ENCODE results near the gene ZNF48.
A peak's percentile ranks its signal among the peaks of the same experiment; 100 is the strongest.

Gene ZNF48

DNA sequence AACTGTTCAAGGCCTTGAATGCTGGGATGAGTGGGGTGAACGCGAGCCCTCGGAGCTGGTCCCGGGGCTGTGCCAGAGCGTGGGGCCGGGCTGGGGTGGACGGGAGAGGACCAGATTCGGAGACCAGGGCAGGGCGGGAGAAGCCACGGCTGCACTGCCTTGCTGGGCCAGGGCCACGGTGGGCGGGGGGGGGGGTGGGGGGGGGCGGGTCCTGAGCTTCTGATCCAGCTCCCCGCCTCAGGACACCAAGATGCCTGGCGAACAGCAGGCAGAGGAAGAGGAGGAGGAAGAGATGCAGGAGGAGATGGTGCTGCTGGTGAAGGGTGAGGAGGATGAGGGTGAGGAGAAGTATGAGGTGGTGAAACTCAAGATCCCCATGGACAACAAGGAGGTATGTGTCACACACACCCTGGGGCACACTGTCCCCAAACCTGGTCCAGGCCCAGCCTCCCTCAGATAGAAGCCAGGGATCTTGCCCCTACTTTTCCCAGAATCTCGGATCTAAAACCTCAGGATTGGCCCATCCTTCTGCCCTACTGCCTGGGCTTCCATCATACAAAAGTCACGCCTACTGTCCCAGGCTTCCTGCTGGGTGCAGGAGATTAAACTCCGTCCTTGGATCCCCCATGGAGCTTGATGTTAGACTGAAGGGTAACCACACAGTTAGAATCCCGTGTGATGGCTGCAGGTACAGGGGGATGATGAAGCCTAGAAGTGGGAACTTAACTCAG is 12.7 kb downstream of the ZNF48 start:
- DNase-seq = no peak

DNA sequence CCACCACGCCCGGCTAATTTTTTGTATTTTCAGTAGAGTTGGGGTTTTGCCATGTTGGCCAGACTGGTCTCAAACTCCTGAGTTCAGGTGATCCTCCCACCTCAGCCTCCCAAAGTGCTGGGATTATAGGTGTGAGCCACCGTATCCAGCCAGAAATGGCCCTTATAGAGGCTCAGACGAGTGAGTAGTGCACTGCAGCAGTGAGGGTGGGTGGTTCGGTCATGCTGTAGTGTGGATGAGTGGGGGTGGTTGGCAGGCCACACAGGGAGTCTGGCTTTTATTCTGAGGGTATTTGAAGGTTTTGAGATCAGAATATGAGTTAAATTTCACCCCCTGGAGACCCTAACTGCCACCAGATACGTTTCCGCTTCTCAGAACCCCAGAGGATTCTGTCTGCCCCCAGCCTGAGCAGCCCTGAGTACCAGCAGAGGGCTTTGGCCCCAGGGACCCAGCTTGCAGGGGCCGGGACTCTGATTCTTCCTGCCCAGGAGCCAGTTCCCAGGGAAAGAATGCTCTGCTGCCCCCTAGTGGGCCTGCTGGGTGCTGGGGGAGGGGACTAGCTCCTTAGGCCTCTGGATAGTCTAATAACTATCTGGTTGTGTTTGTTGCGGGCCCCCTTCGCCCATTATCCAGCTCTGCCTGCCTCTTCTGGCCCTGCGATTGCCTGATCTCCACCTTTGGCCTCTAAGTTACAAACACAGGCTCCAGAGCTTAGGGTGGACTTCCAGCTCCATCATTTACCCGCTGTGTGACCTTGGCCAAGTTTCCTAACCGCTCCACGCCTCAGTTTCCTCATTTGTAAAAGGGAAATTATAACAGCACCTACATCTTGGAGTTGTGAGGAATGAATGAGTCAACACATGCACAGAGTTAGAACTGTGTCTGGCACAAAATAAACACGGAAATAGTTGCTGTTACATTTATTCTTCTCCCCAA is 14.2 kb downstream of the ZNF48 start:
- peak; percentile 93 for DNase-seq

DNA sequence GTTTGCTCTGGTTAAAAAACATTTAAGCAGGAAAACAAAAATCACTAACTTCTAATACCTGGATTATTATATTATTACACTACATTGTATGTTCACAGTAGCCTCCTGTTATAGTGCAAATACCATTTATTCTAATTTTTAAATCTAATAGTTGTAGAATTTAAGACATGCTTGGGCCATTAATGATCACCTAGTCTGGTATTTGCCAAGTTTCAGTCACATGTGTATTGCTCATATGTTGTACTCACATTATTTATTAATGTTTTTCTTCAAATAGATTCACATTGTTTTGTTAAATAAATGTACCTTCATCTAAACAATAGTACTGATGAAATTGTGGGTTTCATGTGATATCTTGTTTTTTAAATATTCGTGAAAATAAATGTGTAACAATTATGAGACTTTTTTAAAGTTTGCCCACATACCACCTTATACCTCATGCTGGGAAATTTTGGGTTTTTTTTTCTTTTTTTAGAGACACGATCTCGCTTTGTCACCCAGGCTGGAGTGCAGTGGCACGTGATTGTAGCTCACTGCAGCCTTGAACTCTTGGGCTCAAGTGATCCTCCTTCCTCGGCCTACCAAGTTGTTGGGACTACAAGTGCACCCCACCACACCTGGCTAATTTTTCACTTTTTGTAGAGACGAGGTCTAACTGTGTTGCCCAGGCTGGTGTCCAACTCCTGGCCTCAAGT is 18.0 kb downstream of the ZNF48 start:
- no peak for DNase-seq

DNA sequence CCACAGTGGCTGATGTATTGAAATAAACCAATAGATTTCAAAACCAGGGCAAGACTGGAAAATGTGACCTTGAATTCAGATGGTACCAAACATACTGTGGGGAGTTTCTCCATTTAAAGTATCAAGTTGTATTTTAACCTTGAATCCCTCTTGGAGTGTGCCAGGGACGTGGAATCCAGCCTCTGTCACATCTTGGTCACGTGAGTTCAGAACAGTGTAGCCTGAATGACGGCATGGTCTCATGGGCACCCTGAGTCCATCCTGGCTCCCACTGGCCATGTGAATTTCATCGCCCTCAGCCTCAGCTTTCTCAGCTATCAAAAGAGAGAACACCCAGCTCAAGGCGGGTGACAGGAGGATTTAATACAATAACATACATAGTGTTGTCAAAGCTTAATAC is 18.9 kb downstream of the ZNF48 start:
- no peak for DNase-seq

DNA sequence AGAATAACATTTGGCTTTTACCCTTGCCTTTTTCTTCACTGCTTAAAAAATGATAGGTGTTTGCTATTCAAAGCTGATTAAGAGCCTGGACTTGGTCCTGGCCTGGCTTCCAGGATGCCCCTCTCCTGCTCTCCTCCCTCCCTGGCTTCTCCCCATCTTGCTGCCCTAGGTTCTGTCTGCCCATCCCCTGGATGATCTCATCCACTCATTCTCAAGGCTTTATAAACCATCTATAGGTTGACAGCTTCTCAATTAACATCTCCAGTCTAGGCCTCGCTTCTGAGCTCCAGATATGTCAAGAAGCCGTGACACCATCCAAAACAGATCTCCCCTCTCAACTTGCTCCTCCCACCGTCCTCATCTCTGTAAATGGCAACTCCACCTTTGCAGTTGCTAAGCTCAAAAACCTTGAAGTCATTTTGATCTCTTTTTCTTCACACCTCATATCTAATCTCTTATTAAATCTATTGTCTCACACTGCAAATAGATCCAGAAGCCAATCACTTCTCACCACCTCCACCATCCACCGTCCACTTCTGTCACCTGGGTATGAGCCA is 20.9 kb downstream of the ZNF48 start:
- no peak for DNase-seq

DNA sequence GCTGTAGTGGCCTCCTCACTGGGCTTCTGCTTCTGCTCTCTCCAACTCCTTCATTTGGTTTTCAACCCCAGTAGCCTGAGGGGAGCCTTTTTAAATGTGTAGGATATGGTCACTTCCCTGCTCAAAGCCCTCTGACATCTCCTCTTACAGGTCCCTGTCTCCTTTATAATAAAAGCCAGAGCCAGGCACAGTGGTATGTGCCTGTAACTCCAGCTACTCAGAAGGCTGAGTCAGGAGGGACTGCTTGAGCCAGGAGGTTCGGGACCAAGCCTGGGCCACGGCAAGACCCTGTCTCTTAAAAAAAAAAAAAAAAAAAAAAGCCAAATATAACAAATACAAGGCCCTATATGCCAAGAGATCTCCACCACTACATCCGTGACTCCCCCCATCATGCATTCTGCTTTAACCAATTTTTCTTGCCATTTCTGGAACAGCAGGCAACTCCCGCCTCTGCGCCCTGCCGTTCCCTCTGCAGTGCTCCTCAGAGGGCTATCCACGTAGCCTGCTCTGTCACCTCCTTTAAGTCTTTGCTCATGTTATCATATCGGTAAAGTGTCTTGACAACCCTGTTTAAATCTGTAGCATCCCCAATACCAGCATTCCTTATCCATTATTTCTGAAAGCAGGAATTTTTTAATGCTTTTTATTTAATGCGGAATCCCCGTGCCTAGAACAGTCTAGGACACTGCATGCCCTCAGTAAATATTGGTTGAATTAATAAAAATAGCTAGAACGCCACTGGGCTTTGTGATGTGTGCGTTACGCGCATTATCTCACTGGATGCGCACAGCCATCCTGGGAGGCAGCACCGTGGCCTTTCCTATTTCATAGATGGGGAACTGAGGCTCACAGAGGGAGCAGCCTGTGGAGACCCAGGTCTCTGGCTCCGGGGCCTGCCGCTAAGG is 21.7 kb downstream of the ZNF48 start:
- DNase-seq = no peak

DNA sequence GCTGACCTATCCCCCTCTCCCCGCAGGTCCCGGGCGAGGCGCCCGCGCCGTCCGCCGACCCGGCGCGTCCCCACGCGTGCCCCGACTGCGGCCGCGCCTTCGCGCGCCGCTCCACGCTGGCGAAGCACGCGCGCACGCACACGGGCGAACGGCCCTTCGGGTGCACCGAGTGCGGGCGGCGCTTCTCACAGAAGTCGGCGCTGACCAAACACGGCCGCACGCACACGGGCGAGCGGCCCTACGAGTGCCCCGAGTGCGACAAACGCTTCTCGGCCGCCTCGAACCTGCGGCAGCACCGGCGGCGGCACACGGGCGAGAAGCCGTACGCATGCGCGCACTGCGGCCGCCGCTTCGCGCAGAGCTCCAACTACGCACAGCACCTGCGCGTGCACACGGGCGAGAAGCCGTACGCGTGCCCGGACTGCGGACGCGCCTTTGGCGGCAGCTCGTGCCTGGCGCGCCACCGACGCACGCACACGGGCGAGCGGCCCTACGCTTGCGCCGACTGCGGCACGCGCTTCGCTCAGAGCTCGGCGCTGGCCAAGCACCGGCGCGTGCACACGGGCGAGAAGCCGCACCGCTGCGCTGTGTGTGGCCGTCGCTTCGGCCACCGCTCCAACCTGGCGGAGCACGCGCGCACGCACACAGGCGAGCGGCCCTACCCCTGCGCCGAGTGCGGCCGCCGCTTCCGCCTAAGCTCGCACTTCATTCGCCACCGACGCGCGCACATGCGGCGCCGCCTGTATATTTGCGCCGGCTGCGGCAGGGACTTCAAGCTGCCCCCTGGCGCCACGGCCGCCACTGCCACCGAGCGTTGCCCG is 22.5 kb downstream of the ZNF48 start:
- peak; percentile 91 for DNase-seq

DNA sequence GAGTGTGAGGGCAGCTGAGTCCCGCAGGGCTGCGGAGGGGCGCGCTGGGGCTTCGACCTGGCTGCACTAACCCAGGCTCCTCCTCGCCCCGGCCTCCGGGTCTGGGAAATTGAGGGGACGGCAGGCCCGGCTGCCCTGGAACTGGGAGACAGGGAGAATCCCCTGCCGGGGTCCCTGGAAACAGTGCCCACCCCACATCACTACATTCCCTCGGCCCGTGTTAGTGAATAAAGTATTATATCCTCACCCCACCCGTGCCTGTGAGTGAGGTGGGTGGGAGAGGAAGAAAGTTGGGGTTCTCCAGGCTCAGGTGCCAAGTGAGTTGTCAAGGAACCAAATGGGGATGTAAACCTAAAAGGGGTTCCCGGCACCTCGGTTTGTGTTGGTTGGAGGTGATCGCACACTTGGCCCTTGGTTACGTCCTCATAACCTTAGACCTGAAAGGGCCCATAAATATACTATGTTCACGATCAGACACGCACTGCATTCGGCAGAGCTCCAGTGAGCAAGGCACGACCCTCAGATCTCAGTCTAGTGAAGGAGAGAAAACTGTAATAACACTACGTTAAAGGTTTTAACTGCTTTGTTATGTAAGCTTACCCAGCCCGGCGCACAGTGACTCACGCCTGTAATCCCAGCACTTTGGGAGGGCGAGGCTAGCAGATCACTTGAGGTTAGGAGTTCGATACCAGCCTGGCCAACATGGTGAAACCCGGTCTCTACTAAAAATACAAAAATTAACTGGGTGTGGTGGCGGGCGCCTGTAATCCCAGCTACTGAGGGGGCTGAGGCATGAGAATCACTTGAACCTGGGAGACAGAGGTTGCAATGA is 23.3 kb downstream of the ZNF48 start:
- no peak for DNase-seq

DNA sequence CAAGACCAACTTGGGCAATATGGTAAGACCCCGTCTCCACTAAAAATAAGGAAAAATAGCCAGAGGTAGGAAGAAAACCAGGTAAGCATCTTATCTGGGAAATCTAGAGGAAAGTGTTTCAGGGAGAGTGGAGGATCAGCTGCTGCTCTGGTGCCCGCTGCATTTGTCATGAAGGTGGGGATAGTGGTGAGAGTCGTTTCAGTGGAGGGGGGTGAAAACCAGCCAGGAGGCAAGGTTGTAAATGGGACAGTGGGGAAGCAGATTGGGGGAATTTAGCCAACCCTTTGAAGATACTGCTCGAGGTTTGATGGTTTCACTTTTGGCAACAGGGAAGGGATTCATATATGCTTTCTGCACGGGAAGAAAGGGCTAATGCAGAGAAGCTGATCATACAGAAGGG is 25.8 kb downstream of the ZNF48 start:
- no peak for DNase-seq

DNA sequence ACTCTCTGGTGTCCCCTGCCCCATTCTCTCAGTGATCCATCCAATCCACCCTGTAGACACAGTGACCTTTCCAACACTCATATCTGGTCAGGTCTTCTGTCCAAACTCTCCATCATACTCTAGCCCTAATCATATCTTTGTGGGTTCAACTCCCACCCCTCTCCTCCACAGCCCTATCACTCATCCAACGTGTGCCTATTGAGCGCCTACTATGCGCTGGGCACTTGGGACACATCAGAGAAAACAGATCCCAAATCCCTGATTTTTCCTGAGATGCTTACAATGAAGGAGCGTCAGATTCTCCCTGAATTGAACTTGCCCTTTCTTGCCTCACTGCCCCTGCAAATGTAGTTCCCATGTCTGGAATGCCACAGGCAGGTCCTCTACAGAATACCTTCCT is 32.8 kb downstream of the ZNF48 start:
- DNase-seq = no peak

DNA sequence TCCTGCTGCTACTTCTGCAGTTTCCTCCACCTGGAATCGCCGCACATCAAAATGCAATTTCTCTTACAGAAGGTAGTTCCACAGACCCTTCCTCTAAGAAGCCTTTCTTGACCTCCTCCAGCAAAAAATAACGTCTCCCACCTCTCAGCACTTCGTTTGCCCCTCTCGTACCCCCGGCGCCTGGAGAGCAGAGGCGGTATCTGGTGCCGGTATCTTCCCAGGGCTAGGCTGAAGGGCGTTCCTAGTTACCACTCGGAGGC is 34.1 kb downstream of the ZNF48 start:
- DNase-seq = no peak

DNA sequence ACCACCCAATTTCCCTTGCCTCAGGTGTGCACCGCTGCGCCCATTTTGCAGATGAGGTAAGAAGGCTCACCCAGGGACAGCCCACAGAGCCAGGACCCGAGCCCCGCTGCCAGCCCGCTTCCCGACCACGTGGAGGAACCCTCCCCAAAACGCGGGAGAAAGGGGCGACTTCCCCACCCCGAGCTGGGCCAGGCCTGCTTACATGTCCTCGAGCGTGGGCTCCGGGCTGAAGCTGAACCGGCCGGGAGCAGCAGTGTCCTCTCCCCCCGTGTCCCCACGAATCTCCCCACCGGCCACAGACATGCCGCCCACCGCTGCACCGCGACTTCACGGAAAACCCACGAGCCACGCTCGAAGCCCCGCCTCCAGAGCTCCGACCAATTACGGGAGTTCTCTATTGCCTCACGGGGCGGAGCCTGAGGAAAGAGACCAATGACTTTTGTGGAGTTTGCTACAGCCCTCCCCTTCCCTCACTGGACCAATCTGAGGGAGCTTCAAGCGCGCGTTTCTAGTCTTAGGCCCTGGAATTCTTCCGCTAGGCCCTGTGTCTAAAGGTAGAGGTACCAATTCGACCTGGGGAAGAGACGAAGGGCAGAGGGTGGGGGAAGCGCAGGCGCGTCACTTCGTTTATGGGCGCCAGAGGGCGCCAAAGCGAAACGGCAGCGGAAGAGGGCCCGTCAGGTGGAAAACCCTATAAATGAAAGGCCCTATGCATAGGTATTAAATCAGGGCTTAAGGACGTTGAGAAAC is 34.6 kb downstream of the ZNF48 start, which contains the start of gene DCTPP1:
Gene DCTPP1 (minus strand): TSS at position 353 of the 750 bp plus-strand sequence. CDS start 50 bp downstream, at position 303.
- DNase-seq = peak; percentile 99

DNA sequence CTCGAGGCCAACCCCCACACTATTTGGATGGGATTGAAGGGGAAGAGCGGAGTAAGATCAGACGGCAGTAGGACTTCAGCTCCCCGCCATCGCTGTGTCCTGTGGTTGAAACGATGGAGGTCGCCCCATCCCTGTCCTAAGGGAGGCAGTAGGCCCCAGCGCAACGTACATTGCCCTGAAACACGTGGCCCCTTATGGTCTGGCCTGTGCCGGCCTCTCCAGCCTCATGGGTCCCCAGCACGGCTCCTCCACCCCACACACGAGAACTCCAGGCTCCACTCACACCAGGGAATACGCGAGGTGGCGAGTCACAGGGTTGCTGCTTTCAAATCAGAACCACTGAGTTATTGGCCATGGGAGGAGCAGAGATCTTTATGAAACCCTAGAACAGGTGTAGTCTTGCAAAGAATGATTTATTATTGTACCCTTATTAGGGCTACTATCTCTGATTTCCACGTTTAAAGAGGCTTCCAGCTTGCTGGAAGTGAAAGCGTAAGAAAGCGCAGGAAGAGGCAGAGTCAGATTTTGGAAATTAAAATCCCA is 35.3 kb downstream of the ZNF48 start:
- no peak for DNase-seq

DNA sequence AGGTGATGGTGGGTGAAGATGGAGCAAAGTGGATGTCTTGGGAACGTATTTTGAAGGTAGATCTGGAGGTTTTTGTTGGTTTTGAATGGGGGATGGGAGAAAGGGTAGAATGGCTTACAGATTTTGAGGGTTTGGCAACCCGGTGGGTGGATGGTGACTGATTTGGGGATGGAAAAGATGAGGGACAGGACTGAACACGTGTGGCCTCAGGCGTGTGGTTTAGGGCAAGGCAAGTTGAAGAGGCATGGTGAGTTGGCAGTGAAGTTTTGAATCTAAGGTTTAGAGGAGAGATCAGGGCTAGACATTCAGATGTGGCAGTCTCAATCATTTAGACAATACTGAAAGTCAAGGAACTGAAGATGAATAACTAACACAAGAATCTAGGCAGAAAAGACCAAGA is 39.6 kb downstream of the ZNF48 start:
- DNase-seq = no peak

DNA sequence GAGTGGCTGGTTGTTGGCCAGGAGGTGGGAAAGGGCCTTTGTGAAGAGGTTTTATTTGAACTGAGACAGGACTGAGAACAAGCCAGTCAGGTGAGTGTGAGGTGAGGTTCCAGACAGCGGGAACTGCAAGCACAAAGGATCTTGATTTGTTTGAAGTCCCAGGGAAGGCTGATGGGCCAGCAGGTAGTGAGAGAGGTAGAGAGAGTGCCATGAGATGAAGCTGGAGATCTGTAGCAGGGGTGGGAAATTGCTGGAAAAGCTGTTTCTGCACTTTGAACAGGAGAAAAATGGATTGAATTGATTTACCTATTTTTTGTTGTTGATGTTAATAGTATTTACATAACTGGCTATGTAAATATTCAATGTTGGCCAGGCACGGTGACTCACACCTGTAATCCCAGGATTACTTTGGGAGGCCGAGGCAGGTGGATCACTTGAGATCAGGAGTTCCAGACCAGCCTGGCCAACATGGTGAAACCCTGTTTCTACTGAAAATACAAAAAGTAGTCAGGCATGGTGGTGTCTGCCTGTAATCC is 42.4 kb downstream of the ZNF48 start:
- DNase-seq = no peak

DNA sequence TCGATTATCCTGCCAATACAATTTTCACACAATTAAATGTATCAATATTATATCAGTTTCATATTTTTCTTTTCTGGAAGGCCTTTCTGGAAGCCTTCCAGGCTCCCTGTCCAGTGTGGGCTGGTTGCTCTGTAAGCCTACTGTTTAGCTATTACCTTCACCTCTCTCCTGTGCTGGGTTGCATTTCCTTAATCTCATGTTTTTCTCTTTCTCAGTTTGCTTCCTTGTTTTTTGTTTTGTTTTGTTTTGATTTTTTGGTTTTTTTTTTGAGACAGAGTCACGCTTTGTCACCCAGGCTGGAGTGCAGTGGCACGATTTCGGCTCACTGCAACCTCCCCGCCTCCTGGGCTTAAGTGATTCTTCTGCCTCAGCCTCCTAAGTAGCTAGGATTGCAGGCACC is 43.6 kb downstream of the ZNF48 start:
- DNase-seq = no peak

DNA sequence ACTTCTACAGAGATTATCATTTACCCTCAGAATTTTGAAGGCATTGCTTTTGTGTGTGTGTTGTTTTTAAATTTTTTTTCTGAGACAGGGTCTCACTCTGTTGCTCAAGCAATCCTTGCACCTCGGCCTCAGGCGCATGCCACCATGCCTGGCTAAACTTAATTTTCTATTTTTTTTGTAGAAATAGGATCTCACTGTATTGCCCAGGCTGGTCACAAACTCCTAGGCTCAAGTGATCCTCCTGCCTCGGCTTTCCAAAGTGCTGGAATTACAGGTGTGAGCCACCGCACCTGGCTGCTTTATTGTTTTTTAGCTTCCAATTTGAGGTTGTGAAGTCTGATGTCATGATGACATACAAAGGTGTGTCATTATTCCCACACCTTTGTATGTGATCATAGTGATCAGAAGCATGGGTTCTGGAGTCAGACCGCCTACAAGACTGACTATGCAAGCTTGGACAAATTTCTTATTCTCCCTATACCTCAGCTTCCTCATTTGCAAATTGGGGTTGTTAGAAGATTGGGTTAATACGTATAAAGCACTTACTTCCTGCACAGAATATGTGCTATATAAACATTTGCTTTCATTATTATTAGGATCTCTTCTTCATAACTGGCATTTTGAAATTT is 44.6 kb downstream of the ZNF48 start:
- no peak for DNase-seq

DNA sequence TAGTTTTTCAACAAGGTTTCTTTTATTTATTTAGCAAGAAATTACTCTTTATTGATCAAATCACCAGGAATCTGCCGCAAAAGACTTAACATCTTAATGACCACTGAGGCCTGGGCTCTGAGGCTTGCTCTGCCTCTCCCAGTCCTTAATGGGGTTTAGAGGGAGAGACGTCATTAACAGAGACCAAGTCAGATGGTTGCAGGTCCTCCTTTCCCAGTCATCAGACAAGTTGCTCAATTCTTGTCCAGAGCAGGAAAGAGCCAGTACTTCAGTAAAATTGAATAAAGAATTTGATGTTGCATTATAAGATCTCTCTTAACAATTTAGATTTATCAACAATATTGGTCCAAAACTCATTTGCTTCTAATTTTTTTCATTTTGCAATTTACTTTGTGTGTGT is 48.4 kb downstream of the ZNF48 start:
- DNase-seq = no peak

Measured in CD4-positive, alpha-beta T cell treated with Interleukin-21 for 1 hour (primary cell).